Measurements from ENCODE around the gene ABHD17B.
A peak's percentile ranks its signal among the peaks of the same experiment; 100 is the strongest.

Gene ABHD17B

GRCh38 chr9:71928376-71928775, 17.4 kb upstream of the ABHD17B start:
- no peak for TF ChIP-seq GATA1 (IDR thresholded peaks at IDR 0.05; ENCODE audit: low read depth, low read length)
- no peak for TF ChIP-seq POLR2A (IDR thresholded peaks at IDR 0.05; ENCODE audit: low read length)
- no peak for DNase-seq

- TF ChIP-seq POLR2A (IDR thresholded peaks at IDR 0.05; ENCODE audit: low read length) (no peak), GATA1 (IDR thresholded peaks at IDR 0.05; ENCODE audit: low read depth, low read length) (no peak)
- no peak for DNase-seq
Observed at GRCh38 chr9:71925834-71926233, 14.8 kb upstream of the ABHD17B start.

GRCh38 chr9:71924576-71924975, 13.6 kb upstream of the ABHD17B start:
- no peak for DNase-seq
- TF ChIP-seq POLR2A (IDR thresholded peaks at IDR 0.05; ENCODE audit: low read length): no peak
- TF ChIP-seq GATA1 (IDR thresholded peaks at IDR 0.05; ENCODE audit: low read depth, low read length): no peak

- DNase-seq: no peak
Observed at GRCh38 chr9:71921190-71921814, 10.3 kb upstream of the ABHD17B start.

GRCh38 chr9:71920456-71921189, 9.6 kb upstream of the ABHD17B start:
- no peak for TF ChIP-seq POLR2A (IDR thresholded peaks at IDR 0.05; ENCODE audit: low read length)
- no peak for DNase-seq

More at GRCh38 chr9:71921190-71921814, 10.3 kb upstream of the ABHD17B start:
- TF ChIP-seq GATA1 (IDR thresholded peaks at IDR 0.05; ENCODE audit: low read depth, low read length) (no peak), POLR2A (IDR thresholded peaks at IDR 0.05; ENCODE audit: low read length) (no peak)

GRCh38 chr9:71918419-71918818, 7.4 kb upstream of the ABHD17B start:
- TF ChIP-seq GATA1 (IDR thresholded peaks at IDR 0.05; ENCODE audit: low read depth, low read length) (no peak), POLR2A (IDR thresholded peaks at IDR 0.05; ENCODE audit: low read length) (no peak)
- DNase-seq: no peak

GRCh38 chr9:71916834-71917534, 6.0 kb upstream of the ABHD17B start:
- no peak for TF ChIP-seq POLR2A (IDR thresholded peaks at IDR 0.05; ENCODE audit: low read length)
- no peak for TF ChIP-seq GATA1 (IDR thresholded peaks at IDR 0.05; ENCODE audit: low read depth, low read length)

GRCh38 chr9:71915495-71915894, 4.5 kb upstream of the ABHD17B start:
- TF ChIP-seq GATA1 (IDR thresholded peaks at IDR 0.05; ENCODE audit: low read depth, low read length) (no peak), POLR2A (IDR thresholded peaks at IDR 0.05; ENCODE audit: low read length) (no peak)
- no peak for DNase-seq

More at GRCh38 chr9:71916834-71917534, 6.0 kb upstream of the ABHD17B start:
- peak; percentile 46 to 55 for DNase-seq

GRCh38 chr9:71911908-71912335, 929 bp upstream of the ABHD17B start:
- TF ChIP-seq POLR2A (IDR thresholded peaks at IDR 0.05; ENCODE audit: low read length) (no peak), GATA1 (IDR thresholded peaks at IDR 0.05; ENCODE audit: low read depth, low read length) (no peak)
- no peak for DNase-seq

GRCh38 chr9:71910650-71911060, 338 bp downstream of the ABHD17B start:
- TF ChIP-seq GATA1 (IDR thresholded peaks at IDR 0.05; ENCODE audit: low read depth, low read length): no peak
- no peak for TF ChIP-seq POLR2A (IDR thresholded peaks at IDR 0.05; ENCODE audit: low read length)
- peak in 1 of 2 experiments; percentile 91 for DNase-seq

GRCh38 chr9:71909887-71910649, 925 bp downstream of the ABHD17B start:
- TF ChIP-seq GATA1 (IDR thresholded peaks at IDR 0.05; ENCODE audit: low read depth, low read length) (no peak), POLR2A (IDR thresholded peaks at IDR 0.05; ENCODE audit: low read length) (no peak)
- peak; percentile 58 to 73 for DNase-seq

GRCh38 chr9:71908825-71909224, 2.2 kb downstream of the ABHD17B start:
- no peak for DNase-seq
- no peak for TF ChIP-seq POLR2A (IDR thresholded peaks at IDR 0.05; ENCODE audit: low read length)
- no peak for TF ChIP-seq GATA1 (IDR thresholded peaks at IDR 0.05; ENCODE audit: low read depth, low read length)

- no peak for DNase-seq
- TF ChIP-seq GATA1 (IDR thresholded peaks at IDR 0.05; ENCODE audit: low read depth, low read length) (no peak), POLR2A (IDR thresholded peaks at IDR 0.05; ENCODE audit: low read length) (no peak)
Observed at GRCh38 chr9:71904076-71904475, 6.9 kb downstream of the ABHD17B start.
